Body of pancreas (tissue), 4 donors: ENCODE results near the gene KLHDC10.

ENCODE experiments used
- CTCF ChIP-seq, 7 experiments: fragments of 450-650 bp in 4 of 7; fragments of 200-600 bp in 3 of 7; sonication (generic) in 3 of 7; IDR thresholded peaks; one replicate each; pipeline ENCODE4 v1.5.1; 2016 to 2019; ENCODE audit warnings: antibody characterized with exemption in 7 of 7
- POLR2A ChIP-seq, 3 donors: fragments of 450-650 bp; IDR thresholded peaks; one replicate each; pipeline ENCODE4 v1.6.1; 2016; ENCODE audit warnings: antibody characterized with exemption in 3 of 3, mild to moderate bottlenecking in 2 of 3

- TF ChIP-seq CTCF (IDR thresholded peaks at IDR 0.05) (no peak), POLR2A (IDR thresholded peaks at IDR 0.05) (no peak)
These were observed 110.9 kb downstream of the KLHDC10 start for GRCh38 chr7:130181263-130181605.
